A549 treated with Mapracorat at 1 μM for 4 hours (cell line): ENCODE measurements around the gene VGF. TPM values are rescaled to one million over a fixed set of nuclear protein-coding genes. Genes with fewer than 3 reads are reported as not detected.

Experiments used
- total RNA-seq: library from RNA; stranded (reverse); fragments of 200-300 nt; extraction: Qiagen RNA extraction; gene quantifications from 5 replicates; pipeline ENCODE4 v1.2.3, GENCODE V29; 2022

Gene VGF
- 10.8 to 26.3 TPM (median 18.0 TPM) in 5 replicates for total RNA-seq

DNA sequence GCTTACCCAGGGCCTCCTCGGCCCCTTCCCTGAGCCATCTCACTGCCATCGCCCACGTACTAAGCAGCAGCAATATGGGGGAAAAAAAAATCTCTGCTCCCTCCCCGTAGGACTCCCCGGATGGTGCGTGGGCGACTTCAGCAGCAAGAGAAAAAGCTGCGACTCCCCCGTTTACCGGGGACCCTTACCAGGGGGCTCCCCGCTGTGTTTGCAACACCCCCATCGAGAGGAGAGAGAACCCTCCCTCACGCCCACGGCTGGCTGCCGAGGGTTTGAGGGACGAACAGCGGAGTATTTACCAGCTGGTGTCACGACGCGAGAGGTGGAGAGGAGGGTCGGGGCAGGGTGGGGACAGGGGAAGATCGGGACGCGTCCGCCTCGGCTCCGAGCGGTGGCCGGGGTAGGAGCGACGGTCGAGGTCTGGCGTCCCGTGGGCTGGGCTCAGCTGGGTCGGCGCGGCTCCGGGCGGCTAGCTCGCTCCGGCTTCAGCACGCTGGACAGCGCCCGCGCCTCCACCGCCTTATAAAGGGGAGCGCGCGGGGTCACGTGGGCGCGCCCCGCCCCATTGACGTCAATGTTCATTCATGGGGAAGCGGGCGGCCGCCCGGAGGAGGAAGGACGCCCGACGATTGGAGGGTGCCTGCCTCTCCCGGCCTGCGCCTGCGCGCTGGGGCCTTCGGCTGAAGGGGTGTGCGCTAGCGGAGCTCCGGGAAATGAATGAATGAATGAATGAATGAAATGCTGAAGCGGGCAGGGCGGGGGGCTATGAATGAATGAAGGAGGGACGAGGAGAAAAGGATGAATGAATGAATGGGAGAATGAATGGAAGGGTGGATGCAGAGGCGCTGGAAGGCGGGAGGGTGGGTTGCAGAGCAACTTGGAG lies at the start of gene VGF:
VGF (minus strand) TSS at position 495 of the 883 bp plus-strand sequence. CDS start 726 bp downstream, outside the sequence.

DNA sequence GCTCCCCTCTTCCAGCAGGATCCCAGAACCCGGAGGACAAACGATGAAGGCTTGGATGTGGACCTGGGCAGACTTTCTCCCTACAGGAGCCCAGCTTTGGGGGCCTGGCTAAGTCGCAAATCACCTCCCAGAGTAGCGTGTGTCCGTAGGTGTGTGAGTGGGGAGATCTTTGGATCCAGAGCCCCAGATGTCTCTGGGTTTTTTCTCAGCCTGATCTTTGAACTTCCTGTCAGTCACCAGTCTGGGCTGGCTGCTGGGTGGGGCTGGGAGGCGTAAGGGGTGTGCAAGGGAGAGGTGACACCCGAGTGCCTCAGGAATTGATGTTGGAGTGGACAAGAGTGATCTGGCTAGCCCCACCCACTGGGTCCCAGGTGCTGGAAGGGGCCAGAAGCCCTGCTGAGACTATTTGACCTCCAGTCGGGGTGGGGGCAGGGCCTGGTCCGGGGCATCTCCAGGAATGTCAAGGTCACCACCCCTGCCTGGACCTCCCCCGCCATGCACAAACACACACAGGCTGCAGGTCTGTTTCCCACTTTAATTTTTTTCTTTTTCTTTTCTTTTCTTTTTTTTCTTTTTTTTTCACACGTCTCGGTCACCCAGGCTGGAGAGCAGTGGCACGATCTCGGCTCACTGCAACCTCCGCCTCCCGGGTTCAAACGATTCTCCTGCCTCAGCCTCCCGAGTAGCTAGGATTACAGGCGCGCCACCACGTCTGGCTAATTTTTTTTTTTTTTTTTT lies 35.7 kb upstream of the VGF start, which contains the start of gene MOGAT3:
MOGAT3 (minus strand) TSS at position 175 of the 738 bp plus-strand sequence. CDS start 182 bp downstream, outside the sequence.

DNA sequence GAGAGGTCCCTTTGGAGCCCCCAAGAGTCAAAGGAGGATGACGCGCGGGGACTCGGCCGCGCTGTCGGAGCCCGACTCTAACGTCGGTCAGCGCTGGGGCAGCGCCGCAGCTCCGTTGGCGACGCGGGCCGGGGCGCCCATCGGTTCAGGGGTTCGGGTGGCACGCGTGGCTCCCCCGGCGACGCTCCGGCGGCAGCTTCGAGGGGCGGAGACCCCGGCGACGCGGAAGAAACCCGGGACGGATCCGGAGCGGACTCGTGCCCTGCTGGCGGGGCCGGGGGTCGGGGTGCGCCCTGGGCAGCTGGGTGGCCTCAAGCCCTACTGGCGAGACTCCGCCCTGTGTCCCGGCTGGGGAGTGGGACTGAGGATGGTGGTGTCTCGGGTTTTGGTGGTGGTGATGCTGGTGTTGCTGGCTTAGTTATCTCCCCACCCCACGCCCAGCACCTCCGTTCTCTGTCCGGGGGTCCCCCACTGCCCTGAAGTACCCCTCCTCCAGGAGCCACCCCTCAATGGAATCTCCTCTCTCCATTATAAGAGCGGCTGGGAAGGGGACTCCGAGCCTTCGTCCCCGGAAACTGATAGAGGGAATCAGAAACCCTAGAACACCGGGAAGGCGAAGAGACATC lies 14.9 kb upstream of the VGF start, which contains the start of gene NAT16:
NAT16 (minus strand) TSS at position 164 of the 626 bp plus-strand sequence. CDS start 5,486 bp downstream, outside the sequence.

DNA sequence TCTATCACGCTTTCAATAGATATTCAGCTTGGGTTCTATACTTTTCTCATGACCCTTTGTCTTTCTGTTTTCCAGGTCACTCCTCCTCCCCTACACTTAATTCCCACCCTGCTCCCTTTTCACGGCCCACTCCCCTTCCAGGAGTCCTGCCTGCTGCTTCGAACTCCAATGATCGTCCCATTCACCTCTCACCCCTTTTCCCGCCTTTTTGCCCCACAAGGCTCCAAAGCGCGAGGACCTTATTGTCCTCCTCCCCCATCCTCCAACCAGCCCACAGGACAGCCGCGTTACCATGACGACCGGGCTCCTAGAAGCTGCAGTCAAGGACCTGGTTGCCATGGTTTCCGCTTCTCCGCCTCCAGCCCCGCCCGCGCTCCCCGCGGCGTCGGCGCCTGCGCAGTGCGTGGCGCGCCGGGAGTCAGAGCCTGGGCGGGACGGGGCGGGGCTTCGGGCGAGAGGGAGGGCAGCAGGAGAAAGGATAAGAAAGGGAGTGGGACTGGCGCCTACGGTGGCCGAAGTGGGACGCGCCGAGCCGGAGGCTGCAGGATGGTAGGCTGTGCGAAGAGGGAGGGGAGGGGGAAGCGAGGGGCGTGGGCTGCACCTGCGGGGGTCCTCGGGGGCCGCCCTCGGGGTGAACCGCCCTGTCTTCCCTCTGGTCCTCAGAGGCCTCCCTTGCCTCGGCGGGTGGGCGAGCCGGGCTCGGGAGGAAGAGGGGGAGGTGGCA lies 11.2 kb downstream of the VGF start, which contains the start of gene AP1S1:
AP1S1 (plus strand) TSS at position 508 of the 724 bp plus-strand sequence; CDS start at position 547, 39 bp downstream.

DNA sequence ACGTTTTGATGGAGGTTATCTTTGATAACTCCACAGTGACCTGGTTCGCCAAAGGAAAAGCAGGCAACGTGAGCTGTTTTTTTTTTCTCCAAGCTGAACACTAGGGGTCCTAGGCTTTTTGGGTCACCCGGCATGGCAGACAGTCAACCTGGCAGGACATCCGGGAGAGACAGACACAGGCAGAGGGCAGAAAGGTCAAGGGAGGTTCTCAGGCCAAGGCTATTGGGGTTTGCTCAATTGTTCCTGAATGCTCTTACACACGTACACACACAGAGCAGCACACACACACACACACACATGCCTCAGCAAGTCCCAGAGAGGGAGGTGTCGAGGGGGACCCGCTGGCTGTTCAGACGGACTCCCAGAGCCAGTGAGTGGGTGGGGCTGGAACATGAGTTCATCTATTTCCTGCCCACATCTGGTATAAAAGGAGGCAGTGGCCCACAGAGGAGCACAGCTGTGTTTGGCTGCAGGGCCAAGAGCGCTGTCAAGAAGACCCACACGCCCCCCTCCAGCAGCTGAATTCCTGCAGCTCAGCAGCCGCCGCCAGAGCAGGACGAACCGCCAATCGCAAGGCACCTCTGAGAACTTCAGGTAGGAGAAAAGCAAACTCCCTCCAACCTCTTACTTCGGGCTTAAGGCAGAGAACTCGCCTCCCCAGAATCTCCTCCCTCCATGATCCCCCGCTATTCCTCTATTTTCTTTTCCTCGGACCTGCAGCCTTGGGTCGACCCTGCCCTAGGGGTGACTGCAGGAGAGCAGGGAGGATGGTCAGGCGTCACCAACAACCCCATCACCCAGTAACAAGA lies 38.5 kb downstream of the VGF start, which contains the start of gene SERPINE1:
SERPINE1 (plus strand) TSS at position 454 of the 809 bp plus-strand sequence. CDS start 1,290 bp downstream, outside the sequence.

Other genes starting within 250 kb of the VGF start
- gene MUC3A, start 216.0 kb downstream of the VGF start, total RNA-seq = 15.0 to 24.4 TPM (median 20.8 TPM) in 5 replicates
- 12.5 to 22.8 TPM (median 18.6 TPM) in 5 replicates for gene MUC12, start 196.0 kb downstream of the VGF start, total RNA-seq
- gene MUC17, start 145.5 kb downstream of the VGF start, total RNA-seq = 0.01 to 0.03 TPM (median 0.01 TPM) in 5 replicates
- gene TRIM56, start 80.1 kb downstream of the VGF start, total RNA-seq = 10.5 to 17.1 TPM (median 13.2 TPM) in 5 replicates
- gene SERPINE1, start 38.5 kb downstream of the VGF start, total RNA-seq = 1,598 to 2,064 TPM (median 1,785 TPM) in 5 replicates
- 143 to 165 TPM (median 150 TPM) in 5 replicates for gene AP1S1, start 11.1 kb downstream of the VGF start, total RNA-seq
- gene NAT16, start 14.7 kb upstream of the VGF start, total RNA-seq = 0.15 to 0.20 TPM (median 0.15 TPM) in 5 replicates
- gene MOGAT3, start 35.5 kb upstream of the VGF start, total RNA-seq = not detected in 5 replicates
- gene PLOD3, start 52.0 kb upstream of the VGF start, total RNA-seq = 66.9 to 85.1 TPM (median 83.1 TPM) in 5 replicates
- 71.7 to 101 TPM (median 92.8 TPM) in 5 replicates for gene ZNHIT1, start 52.6 kb upstream of the VGF start, total RNA-seq
- gene CLDN15, start 72.2 kb upstream of the VGF start, total RNA-seq = 7.3 to 13.9 TPM (median 11.1 TPM) in 5 replicates
- 124 to 154 TPM (median 140 TPM) in 5 replicates for gene FIS1, start 79.5 kb upstream of the VGF start, total RNA-seq
- 51.3 to 56.0 TPM (median 53.1 TPM) in 5 replicates for gene IFT22, start 156.2 kb upstream of the VGF start, total RNA-seq
- gene COL26A1, start 197.3 kb upstream of the VGF start, total RNA-seq = 0.32 to 0.78 TPM (median 0.51 TPM) in 5 replicates